ENCODE results near the gene RAP2B. TPM values are rescaled to one million over a fixed set of nuclear protein-coding genes. Genes with fewer than 3 reads are reported as not detected.

The RAP2B gene
- total and polyA plus RNA-seq, 3 donors from 2014 or later = 3.9 to 11.8 (median 8.6) TPM

DNA sequence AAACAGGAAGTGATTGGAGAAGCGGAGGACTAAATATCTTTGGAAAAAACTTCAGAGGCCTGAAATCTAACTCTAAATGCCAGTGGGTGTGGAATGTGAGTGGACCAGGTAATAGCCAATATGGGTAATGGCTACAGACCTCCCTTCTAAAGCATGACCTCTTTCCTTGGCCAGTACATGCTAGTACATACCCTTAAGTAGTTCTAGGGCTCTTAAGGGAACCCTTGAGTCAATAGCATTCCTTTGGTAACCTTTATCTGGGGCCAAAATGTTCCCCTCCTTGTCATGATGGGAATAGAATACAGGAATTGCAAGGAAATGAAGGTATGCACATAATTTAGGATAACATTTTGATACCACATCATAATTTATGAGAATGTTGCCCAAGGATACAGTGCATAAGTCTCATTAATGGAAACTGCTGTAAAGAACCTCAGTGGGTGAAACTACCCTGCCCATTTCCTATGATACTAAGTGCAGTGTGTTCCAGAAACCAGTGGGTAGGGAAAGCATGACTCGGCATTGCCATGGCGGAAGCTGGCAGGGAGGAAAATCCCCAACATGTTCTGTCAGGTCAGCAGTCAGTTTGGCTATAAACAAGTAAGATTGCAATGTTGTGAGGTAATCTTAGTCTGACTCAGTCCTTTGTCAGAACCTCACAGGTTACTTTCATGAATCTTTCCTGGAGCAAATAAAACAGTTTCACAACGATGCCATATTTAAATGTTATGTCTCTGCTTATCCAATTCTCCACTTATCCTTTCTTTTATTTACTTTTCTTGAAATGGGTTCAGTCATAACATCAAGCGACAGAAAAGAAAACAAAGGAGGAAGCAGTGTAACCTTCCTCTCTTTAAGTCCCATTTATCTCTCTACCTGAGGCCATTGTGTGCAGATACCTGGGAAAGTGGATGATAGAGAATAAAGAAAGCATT lies 23.5 kb upstream of the RAP2B start:
- intact Hi-C loops (cut with DNase I; ENCODE audit: low total_unique reads) = no loop called here
- no peaks in the 10 kb centered on the region for H3K4me1 ChIP-seq
- H3K27me3 ChIP-seq = no peaks in the 10 kb centered on the region
- TF ChIP-seq, protein P1, sequence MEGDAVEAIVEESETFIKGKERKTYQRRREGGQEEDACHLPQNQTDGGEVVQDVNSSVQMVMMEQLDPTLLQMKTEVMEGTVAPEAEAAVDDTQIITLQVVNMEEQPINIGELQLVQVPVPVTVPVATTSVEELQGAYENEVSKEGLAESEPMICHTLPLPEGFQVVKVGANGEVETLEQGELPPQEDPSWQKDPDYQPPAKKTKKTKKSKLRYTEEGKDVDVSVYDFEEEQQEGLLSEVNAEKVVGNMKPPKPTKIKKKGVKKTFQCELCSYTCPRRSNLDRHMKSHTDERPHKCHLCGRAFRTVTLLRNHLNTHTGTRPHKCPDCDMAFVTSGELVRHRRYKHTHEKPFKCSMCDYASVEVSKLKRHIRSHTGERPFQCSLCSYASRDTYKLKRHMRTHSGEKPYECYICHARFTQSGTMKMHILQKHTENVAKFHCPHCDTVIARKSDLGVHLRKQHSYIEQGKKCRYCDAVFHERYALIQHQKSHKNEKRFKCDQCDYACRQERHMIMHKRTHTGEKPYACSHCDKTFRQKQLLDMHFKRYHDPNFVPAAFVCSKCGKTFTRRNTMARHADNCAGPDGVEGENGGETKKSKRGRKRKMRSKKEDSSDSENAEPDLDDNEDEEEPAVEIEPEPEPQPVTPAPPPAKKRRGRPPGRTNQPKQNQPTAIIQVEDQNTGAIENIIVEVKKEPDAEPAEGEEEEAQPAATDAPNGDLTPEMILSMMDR (IDR thresholded peaks at IDR 0.05) = no peak
- no peak for TF ChIP-seq POLR2A (IDR thresholded peaks at IDR 0.05)
- no peaks in the 10 kb centered on the region for H3K9me3 ChIP-seq
- DNase-seq = peak; percentile 24
- no peak overlapping the region for H3K4me3 ChIP-seq
- WGBS, 2 donors = 74 to 76% methylated on average over 5 of the region's 5 CpGs
- no peaks in the 10 kb centered on the region for H3K36me3 ChIP-seq (ENCODE audit: low read depth, missing control alignments)
- no peak overlapping the region for H3K27ac ChIP-seq

GRCh38 chr3:153142961-153143360 lies 19.1 kb upstream of the RAP2B start:
- intact Hi-C loops (cut with DNase I; ENCODE audit: low total_unique reads) = no loop called here
- Histone ChIP-seq H3K4me3 (no peak overlapping the region), H3K9me3 (no peaks in the 10 kb centered on the region), H3K4me1 (no peaks in the 10 kb centered on the region), H3K36me3 (ENCODE audit: low read depth, missing control alignments) (no peaks in the 10 kb centered on the region), H3K27ac (no peak overlapping the region), H3K27me3 (no peaks in the 10 kb centered on the region)
- TF ChIP-seq, protein P1 (IDR thresholded peaks at IDR 0.05) = no peak
- TF ChIP-seq POLR2A (IDR thresholded peaks at IDR 0.05) = no peak
- 83 to 86% methylated on average over 1 of the region's 1 CpG for WGBS, 2 donors
- DNase-seq = no peak

GRCh38 chr3:153144071-153144470 lies 18.0 kb upstream of the RAP2B start:
- WGBS, 2 donors = 84 to 93% methylated on average over 1 of the region's 1 CpG
- no peak for DNase-seq
- no peak overlapping the region for H3K27ac ChIP-seq
- H3K4me3 ChIP-seq = no peak overlapping the region
- H3K27me3 ChIP-seq = no peaks in the 10 kb centered on the region
- H3K36me3 ChIP-seq (ENCODE audit: low read depth, missing control alignments) = no peaks in the 10 kb centered on the region
- H3K9me3 ChIP-seq = no peaks in the 10 kb centered on the region
- intact Hi-C loops (cut with DNase I; ENCODE audit: low total_unique reads) = no loop called here
- TF ChIP-seq, protein P1 (IDR thresholded peaks at IDR 0.05) = no peak
- no peak for TF ChIP-seq POLR2A (IDR thresholded peaks at IDR 0.05)
- H3K4me1 ChIP-seq = no peaks in the 10 kb centered on the region

GRCh38 chr3:153144779-153145178 lies 17.2 kb upstream of the RAP2B start:
- H3K27me3 ChIP-seq = no peaks in the 10 kb centered on the region
- no peaks in the 10 kb centered on the region for H3K4me1 ChIP-seq
- no peak overlapping the region for H3K4me3 ChIP-seq
- TF ChIP-seq POLR2A (IDR thresholded peaks at IDR 0.05) = no peak
- TF ChIP-seq, protein P1 (IDR thresholded peaks at IDR 0.05) = no peak
- no peak overlapping the region for H3K27ac ChIP-seq
- 92 to 93% methylated on average over 1 of the region's 1 CpG for WGBS, 2 donors
- no peaks in the 10 kb centered on the region for H3K9me3 ChIP-seq
- intact Hi-C loops (cut with DNase I; ENCODE audit: low total_unique reads) = no loop called here
- no peak for DNase-seq
- H3K36me3 ChIP-seq (ENCODE audit: low read depth, missing control alignments) = no peaks in the 10 kb centered on the region

DNA sequence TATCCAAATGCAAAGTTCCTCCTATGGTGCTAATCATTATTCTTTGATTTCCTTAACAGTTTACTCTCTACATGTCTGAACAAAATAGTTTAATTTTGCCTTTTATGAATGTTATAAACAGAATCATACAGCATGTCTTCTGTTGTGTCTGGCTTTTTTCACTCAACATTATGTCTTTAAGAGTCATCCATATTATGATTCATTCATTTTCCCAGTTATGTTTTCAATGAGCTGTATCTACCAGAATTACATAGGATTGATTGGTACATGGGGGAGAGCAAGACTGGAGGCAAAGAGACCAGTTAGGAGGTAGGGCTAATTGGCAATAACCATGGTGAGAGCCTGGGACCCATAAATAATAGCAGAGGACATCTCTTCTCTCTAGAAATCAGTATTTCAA lies 16.6 kb upstream of the RAP2B start:
- TF ChIP-seq, protein P1 (IDR thresholded peaks at IDR 0.05) = no peak
- TF ChIP-seq POLR2A (IDR thresholded peaks at IDR 0.05) = no peak
- Histone ChIP-seq H3K4me3 (no peak overlapping the region), H3K4me1 (no peaks in the 10 kb centered on the region), H3K27ac (no peak overlapping the region), H3K27me3 (no peaks in the 10 kb centered on the region), H3K36me3 (ENCODE audit: low read depth, missing control alignments) (no peaks in the 10 kb centered on the region), H3K9me3 (no peaks in the 10 kb centered on the region)
- DNase-seq = no peak
- intact Hi-C loops (cut with DNase I; ENCODE audit: low total_unique reads) = no loop called here
